ENCODE measurements around the gene BCAM. TPM values are rescaled to one million over a fixed set of nuclear protein-coding genes. Genes with fewer than 3 reads are reported as not detected.

BCAM gene
- polyA plus RNA-seq, 3 donors, result 0.09 TPM; not detected in 2

DNA sequence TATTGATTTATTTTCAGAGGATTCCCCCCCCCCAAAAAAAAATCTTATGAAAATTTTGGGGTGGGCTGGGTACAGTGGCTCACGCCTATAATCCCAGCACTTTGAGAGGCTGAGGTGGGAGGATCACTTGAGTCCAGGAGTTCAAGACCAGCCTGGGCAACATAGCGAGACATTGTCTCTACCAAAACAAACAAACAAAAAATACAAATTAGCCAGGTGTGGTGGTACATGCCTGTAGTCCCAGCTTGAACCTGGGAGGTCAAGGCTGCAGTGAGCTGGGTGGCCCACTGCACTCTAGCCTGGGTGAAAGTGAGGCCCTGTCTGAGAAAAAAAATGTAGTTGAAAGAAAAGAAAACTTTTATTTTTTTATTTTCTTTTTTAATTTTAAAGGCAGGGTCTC is 55.1 kb downstream of the BCAM start:
- no CpG with 5 or more reads among the region's 2 CpGs for WGBS (ENCODE audit: insufficient coverage)
- Histone ChIP-seq H3K9ac (ENCODE audit: insufficient read depth, low read length, poor library complexity, severe bottlenecking) (no peak overlapping the region), H3K4me3 (replicated peaks in 1 of 3; ENCODE audit: low read depth in 2 of 3, low read length in 3 of 3) (no peak overlapping the region), H2AFZ (ENCODE audit: insufficient read depth, low read depth, low read length, poor library complexity, severe bottlenecking) (no peak overlapping the region), H3K36me3 (replicated peaks in 1 of 2; ENCODE audit: control insufficient read depth in 1 of 2, insufficient read depth in 2 of 2, low read length in 2 of 2) (no peaks in the 10 kb centered on the region), H3K4me1 (ENCODE audit: control insufficient read depth in 1 of 2, insufficient read depth in 2 of 2, low read length in 2 of 2) (peaks cover 12 to 18% of the 10 kb centered on the region in 2 donors), H3K9me3 (replicated peaks in 1 of 2; ENCODE audit: control insufficient read depth in 1 of 2, insufficient read depth in 1 of 2, low read length in 2 of 2) (no peaks in the 10 kb centered on the region), H3K79me2 (ENCODE audit: insufficient read depth, low read length) (no peaks in the 10 kb centered on the region), H3K27me3 (ENCODE audit: control insufficient read depth in 2 of 2, insufficient read depth in 2 of 2, low read length in 2 of 2) (no peaks in the 10 kb centered on the region), H3K27ac (ENCODE audit: low read depth in 1 of 2, low read length in 2 of 2) (no peak overlapping the region), H3K4me2 (replicated peaks; ENCODE audit: extremely low read depth, low read length, poor library complexity, severe bottlenecking) (no peak overlapping the region), H4K20me1 (ENCODE audit: insufficient read depth, low read length) (no peaks in the 10 kb centered on the region)
- peaks cover 21% of the 10 kb centered on the region for H3K4me1 Mint-ChIP-seq
- DNase-seq, result no peak
- H3K27me3 Mint-ChIP-seq (ENCODE audit: low read depth in 3 of 3), result peaks cover 0 to 5% (median 3%) of the 10 kb centered on the region in 3 donors
- no peak overlapping the region for H3K4me3 Mint-ChIP-seq
- peaks cover 7 to 46% of the 10 kb centered on the region in 2 donors for H3K36me3 Mint-ChIP-seq
- intact Hi-C loops (cut with micrococcal nuclease), result no loop called here
- TF ChIP-seq, protein P1, sequence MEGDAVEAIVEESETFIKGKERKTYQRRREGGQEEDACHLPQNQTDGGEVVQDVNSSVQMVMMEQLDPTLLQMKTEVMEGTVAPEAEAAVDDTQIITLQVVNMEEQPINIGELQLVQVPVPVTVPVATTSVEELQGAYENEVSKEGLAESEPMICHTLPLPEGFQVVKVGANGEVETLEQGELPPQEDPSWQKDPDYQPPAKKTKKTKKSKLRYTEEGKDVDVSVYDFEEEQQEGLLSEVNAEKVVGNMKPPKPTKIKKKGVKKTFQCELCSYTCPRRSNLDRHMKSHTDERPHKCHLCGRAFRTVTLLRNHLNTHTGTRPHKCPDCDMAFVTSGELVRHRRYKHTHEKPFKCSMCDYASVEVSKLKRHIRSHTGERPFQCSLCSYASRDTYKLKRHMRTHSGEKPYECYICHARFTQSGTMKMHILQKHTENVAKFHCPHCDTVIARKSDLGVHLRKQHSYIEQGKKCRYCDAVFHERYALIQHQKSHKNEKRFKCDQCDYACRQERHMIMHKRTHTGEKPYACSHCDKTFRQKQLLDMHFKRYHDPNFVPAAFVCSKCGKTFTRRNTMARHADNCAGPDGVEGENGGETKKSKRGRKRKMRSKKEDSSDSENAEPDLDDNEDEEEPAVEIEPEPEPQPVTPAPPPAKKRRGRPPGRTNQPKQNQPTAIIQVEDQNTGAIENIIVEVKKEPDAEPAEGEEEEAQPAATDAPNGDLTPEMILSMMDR (IDR thresholded peaks at IDR 0.05), result no peak
- peaks cover 0 to 5% (median 2%) of the 10 kb centered on the region in 7 donors for H3K9me3 Mint-ChIP-seq
- no peak overlapping the region for H3K27ac Mint-ChIP-seq

DNA sequence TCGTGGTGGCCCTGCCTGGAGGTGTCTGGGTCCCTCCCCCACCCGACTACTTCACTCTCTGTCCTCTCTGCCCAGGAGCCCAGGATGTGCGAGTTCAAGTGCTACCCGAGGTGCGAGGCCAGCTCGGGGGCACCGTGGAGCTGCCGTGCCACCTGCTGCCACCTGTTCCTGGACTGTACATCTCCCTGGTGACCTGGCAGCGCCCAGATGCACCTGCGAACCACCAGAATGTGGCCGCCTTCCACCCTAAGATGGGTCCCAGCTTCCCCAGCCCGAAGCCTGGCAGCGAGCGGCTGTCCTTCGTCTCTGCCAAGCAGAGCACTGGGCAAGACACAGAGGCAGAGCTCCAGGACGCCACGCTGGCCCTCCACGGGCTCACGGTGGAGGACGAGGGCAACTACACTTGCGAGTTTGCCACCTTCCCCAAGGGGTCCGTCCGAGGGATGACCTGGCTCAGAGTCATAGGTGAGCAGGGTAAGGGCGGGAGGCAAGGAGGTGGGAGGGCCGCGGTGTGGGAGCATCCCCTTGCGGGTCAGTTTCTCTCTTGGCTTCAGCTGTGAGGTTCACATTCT is 56.4 kb downstream of the BCAM start:
- Histone ChIP-seq H3K27ac (ENCODE audit: low read depth in 1 of 2, low read length in 2 of 2) (no peak overlapping the region), H3K9ac (ENCODE audit: insufficient read depth, low read length, poor library complexity, severe bottlenecking) (no peak overlapping the region), H2AFZ (ENCODE audit: insufficient read depth, low read depth, low read length, poor library complexity, severe bottlenecking) (no peak overlapping the region), H3K4me3 (replicated peaks in 1 of 3; ENCODE audit: low read depth in 2 of 3, low read length in 3 of 3) (no peak overlapping the region), H3K4me1 (ENCODE audit: control insufficient read depth in 1 of 2, insufficient read depth in 2 of 2, low read length in 2 of 2) (peaks cover 25 to 31% of the 10 kb centered on the region in 2 donors), H3K36me3 (replicated peaks in 1 of 2; ENCODE audit: control insufficient read depth in 1 of 2, insufficient read depth in 2 of 2, low read length in 2 of 2) (no peaks in the 10 kb centered on the region), H3K27me3 (ENCODE audit: control insufficient read depth in 2 of 2, insufficient read depth in 2 of 2, low read length in 2 of 2) (no peaks in the 10 kb centered on the region), H4K20me1 (ENCODE audit: insufficient read depth, low read length) (no peaks in the 10 kb centered on the region), H3K4me2 (replicated peaks; ENCODE audit: extremely low read depth, low read length, poor library complexity, severe bottlenecking) (no peak overlapping the region), H3K79me2 (ENCODE audit: insufficient read depth, low read length) (no peaks in the 10 kb centered on the region), H3K9me3 (replicated peaks in 1 of 2; ENCODE audit: control insufficient read depth in 1 of 2, insufficient read depth in 1 of 2, low read length in 2 of 2) (no peaks in the 10 kb centered on the region)
- Mint-ChIP-seq H3K4me3 (no peak overlapping the region), H3K4me1 (peaks cover 32% of the 10 kb centered on the region), H3K27ac (peak overlapping the region in 1 of 7 donors; percentile 23), H3K9me3 (peaks cover 0 to 5% (median 2%) of the 10 kb centered on the region in 7 donors), H3K36me3 (peaks cover 7 to 37% of the 10 kb centered on the region in 2 donors), H3K27me3 (ENCODE audit: low read depth in 3 of 3) (peaks cover 0 to 5% (median 4%) of the 10 kb centered on the region in 3 donors)
- DNase-seq, result no peak
- intact Hi-C loops (cut with micrococcal nuclease), result no loop called here
- whole genome bisulfite sequencing (ENCODE audit: insufficient coverage), result 98% methylated on average over 23 of the region's 27 CpGs
- TF ChIP-seq, protein P1 (IDR thresholded peaks at IDR 0.05), result no peak
